Gastrocnemius medialis (tissue), 4 donors: Measurements from ENCODE around the gene MGAT5.

Experiments used
- CTCF ChIP-seq, 5 experiments: fragments of 450-650 bp in 3 of 5; fragments of 200-600 bp in 2 of 5; sonication (generic) in 2 of 5; IDR thresholded peaks in 4 of 5; conservative IDR thresholded peaks in 1 of 5; 1 replicate in 4 of 5; 2 replicates in 1 of 5; pipeline ENCODE4 v1.5.1; 2016 to 2019; ENCODE audit warnings: antibody characterized with exemption in 5 of 5, mild to moderate bottlenecking in 3 of 5, moderate library complexity in 3 of 5
- POLR2A ChIP-seq, 2 donors: fragments of 450-650 bp; IDR thresholded peaks; one replicate each; pipeline ENCODE4 v1.6.1; 2017; ENCODE audit warnings: antibody characterized with exemption in 2 of 2, mild to moderate bottlenecking in 2 of 2, moderate library complexity in 2 of 2

- TF ChIP-seq CTCF (IDR thresholded peaks at IDR 0.05 in 4 of 5, conservative IDR thresholded peaks at IDR 0.05 in 1 of 5) (no peak), POLR2A (IDR thresholded peaks at IDR 0.05) (no peak)
Measured at GRCh38 chr2:134447669-134448068, 193.8 kb downstream of the MGAT5 start.
